ENCODE results near the gene PRPF40B.
A peak's percentile ranks its signal among the peaks of the same experiment; 100 is the strongest.

The PRPF40B gene

GRCh38 chr12:49654715-49655114, 31.4 kb downstream of the PRPF40B start:
- no peak for DNase-seq
- Histone ChIP-seq H3K27ac (ENCODE audit: insufficient read depth, low read length, poor library complexity, severe bottlenecking) (no peak overlapping the region), H3K36me3 (ENCODE audit: control insufficient read depth, insufficient read depth, low read length) (peaks cover 33% of the 10 kb centered on the region)

GRCh38 chr12:49655595-49656236, 32.4 kb downstream of the PRPF40B start:
- peaks cover 33% of the 10 kb centered on the region for H3K36me3 ChIP-seq (ENCODE audit: control insufficient read depth, insufficient read depth, low read length)
- H3K27me3 ChIP-seq (replicated peaks; ENCODE audit: control insufficient read depth, insufficient read depth, low read length, poor library complexity, severe bottlenecking): no peaks in the 10 kb centered on the region
- H3K27ac ChIP-seq (ENCODE audit: insufficient read depth, low read length, poor library complexity, severe bottlenecking): no peak overlapping the region
- no peak for DNase-seq
- no peaks in the 10 kb centered on the region for H3K9me3 ChIP-seq (ENCODE audit: control insufficient read depth, low read length)
- no peak overlapping the region for H3K4me3 ChIP-seq (ENCODE audit: insufficient read depth, low read depth, low read length, poor library complexity, severe bottlenecking)
- peaks cover 4% of the 10 kb centered on the region for H3K4me1 ChIP-seq (ENCODE audit: control insufficient read depth, insufficient read depth, low read length, poor library complexity, severe bottlenecking)

More at GRCh38 chr12:49654715-49655114, 31.4 kb downstream of the PRPF40B start:
- Histone ChIP-seq H3K9me3 (ENCODE audit: control insufficient read depth, low read length) (no peaks in the 10 kb centered on the region), H3K4me1 (ENCODE audit: control insufficient read depth, insufficient read depth, low read length, poor library complexity, severe bottlenecking) (no peaks in the 10 kb centered on the region), H3K27me3 (replicated peaks; ENCODE audit: control insufficient read depth, insufficient read depth, low read length, poor library complexity, severe bottlenecking) (no peaks in the 10 kb centered on the region), H3K4me3 (ENCODE audit: insufficient read depth, low read depth, low read length, poor library complexity, severe bottlenecking) (no peak overlapping the region)

DNA sequence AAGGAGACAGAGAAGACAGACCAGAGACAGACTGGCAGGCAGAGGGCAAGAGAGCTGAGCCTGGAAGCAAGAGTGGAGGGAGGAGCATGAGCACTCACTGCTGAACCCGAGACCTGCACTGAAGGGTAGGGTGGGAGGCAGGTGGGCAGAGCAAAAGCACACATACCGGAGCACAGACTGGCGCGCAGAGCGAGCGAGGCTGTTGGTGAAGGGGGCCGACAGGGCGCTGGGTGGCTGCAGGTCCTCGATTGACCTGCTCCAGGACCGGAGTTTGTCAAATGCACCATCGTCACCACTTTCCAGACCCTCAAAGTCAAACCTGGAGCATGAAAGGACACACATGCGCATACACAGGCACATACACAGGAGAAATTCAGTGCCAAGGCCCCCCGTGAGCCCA, 34.9 kb downstream of the PRPF40B start:
- Histone ChIP-seq H3K4me3 (ENCODE audit: insufficient read depth, low read depth, low read length, poor library complexity, severe bottlenecking) (no peak overlapping the region), H3K36me3 (ENCODE audit: control insufficient read depth, insufficient read depth, low read length) (peaks cover 15% of the 10 kb centered on the region), H3K27ac (ENCODE audit: insufficient read depth, low read length, poor library complexity, severe bottlenecking) (no peak overlapping the region), H3K9me3 (ENCODE audit: control insufficient read depth, low read length) (no peaks in the 10 kb centered on the region), H3K4me1 (ENCODE audit: control insufficient read depth, insufficient read depth, low read length, poor library complexity, severe bottlenecking) (peaks cover 29% of the 10 kb centered on the region), H3K27me3 (replicated peaks; ENCODE audit: control insufficient read depth, insufficient read depth, low read length, poor library complexity, severe bottlenecking) (no peaks in the 10 kb centered on the region)
- DNase-seq: no peak

- H3K4me1 ChIP-seq (ENCODE audit: control insufficient read depth, insufficient read depth, low read length, poor library complexity, severe bottlenecking): peaks cover 44% of the 10 kb centered on the region
- peaks cover 6% of the 10 kb centered on the region for H3K36me3 ChIP-seq (ENCODE audit: control insufficient read depth, insufficient read depth, low read length)
- H3K27ac ChIP-seq (ENCODE audit: insufficient read depth, low read length, poor library complexity, severe bottlenecking): no peak overlapping the region
Measured at GRCh38 chr12:49659753-49660152, 36.4 kb downstream of the PRPF40B start.

DNA sequence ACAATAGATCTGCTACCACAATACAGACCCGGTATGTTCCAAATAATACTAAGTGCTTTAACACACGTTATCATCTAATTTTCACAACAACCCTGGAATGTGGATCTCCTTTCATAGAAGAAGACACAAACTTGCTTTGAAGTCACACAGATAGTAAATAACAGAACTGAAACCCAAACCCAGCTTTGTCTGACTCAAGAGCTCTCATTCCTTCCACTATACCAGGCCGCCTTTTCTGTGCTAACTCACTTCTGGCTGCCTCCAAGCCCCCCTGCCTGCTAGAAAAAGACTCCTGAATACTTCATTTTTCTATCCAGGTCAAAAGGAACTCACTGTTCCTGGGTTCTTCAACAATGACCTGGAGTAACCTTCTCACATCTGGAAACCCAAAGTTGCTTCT, 37.8 kb downstream of the PRPF40B start:
- no peak overlapping the region for H3K27ac ChIP-seq (ENCODE audit: insufficient read depth, low read length, poor library complexity, severe bottlenecking)
- H3K9me3 ChIP-seq (ENCODE audit: control insufficient read depth, low read length): no peaks in the 10 kb centered on the region
- H3K4me1 ChIP-seq (ENCODE audit: control insufficient read depth, insufficient read depth, low read length, poor library complexity, severe bottlenecking): peaks cover 45% of the 10 kb centered on the region
- no peaks in the 10 kb centered on the region for H3K27me3 ChIP-seq (replicated peaks; ENCODE audit: control insufficient read depth, insufficient read depth, low read length, poor library complexity, severe bottlenecking)
- H3K36me3 ChIP-seq (ENCODE audit: control insufficient read depth, insufficient read depth, low read length): peaks cover 6% of the 10 kb centered on the region
- H3K4me3 ChIP-seq (ENCODE audit: insufficient read depth, low read depth, low read length, poor library complexity, severe bottlenecking): no peak overlapping the region
- no peak for DNase-seq

More at GRCh38 chr12:49659753-49660152, 36.4 kb downstream of the PRPF40B start:
- Histone ChIP-seq H3K4me3 (ENCODE audit: insufficient read depth, low read depth, low read length, poor library complexity, severe bottlenecking) (no peak overlapping the region), H3K27me3 (replicated peaks; ENCODE audit: control insufficient read depth, insufficient read depth, low read length, poor library complexity, severe bottlenecking) (no peaks in the 10 kb centered on the region), H3K9me3 (ENCODE audit: control insufficient read depth, low read length) (no peaks in the 10 kb centered on the region)
- no peak for DNase-seq

DNA sequence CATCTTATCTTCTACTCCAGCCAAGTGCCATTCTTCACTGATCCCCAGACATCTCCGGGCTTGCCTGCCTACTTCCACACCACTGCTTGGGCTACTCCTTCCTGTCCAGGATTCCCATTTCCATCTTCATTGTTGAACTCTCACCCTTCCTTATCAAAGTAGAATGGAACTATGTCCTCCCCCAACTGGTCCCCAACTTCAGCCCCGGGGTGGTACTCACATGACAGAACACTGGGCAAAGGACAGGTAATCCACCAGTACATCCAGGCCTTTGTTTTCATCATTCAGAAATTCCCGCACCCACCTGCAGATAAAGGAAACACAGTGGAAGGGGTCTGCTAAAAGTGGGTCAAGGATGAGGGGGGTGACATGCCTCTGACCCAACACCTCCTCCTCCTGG, 38.4 kb downstream of the PRPF40B start:
- Histone ChIP-seq H3K27ac (ENCODE audit: insufficient read depth, low read length, poor library complexity, severe bottlenecking) (peak overlapping the region; percentile 76), H3K27me3 (replicated peaks; ENCODE audit: control insufficient read depth, insufficient read depth, low read length, poor library complexity, severe bottlenecking) (no peaks in the 10 kb centered on the region), H3K4me1 (ENCODE audit: control insufficient read depth, insufficient read depth, low read length, poor library complexity, severe bottlenecking) (peaks cover 45% of the 10 kb centered on the region), H3K36me3 (ENCODE audit: control insufficient read depth, insufficient read depth, low read length) (peaks cover 6% of the 10 kb centered on the region), H3K4me3 (ENCODE audit: insufficient read depth, low read depth, low read length, poor library complexity, severe bottlenecking) (no peak overlapping the region), H3K9me3 (ENCODE audit: control insufficient read depth, low read length) (no peaks in the 10 kb centered on the region)
- DNase-seq: no peak

DNA sequence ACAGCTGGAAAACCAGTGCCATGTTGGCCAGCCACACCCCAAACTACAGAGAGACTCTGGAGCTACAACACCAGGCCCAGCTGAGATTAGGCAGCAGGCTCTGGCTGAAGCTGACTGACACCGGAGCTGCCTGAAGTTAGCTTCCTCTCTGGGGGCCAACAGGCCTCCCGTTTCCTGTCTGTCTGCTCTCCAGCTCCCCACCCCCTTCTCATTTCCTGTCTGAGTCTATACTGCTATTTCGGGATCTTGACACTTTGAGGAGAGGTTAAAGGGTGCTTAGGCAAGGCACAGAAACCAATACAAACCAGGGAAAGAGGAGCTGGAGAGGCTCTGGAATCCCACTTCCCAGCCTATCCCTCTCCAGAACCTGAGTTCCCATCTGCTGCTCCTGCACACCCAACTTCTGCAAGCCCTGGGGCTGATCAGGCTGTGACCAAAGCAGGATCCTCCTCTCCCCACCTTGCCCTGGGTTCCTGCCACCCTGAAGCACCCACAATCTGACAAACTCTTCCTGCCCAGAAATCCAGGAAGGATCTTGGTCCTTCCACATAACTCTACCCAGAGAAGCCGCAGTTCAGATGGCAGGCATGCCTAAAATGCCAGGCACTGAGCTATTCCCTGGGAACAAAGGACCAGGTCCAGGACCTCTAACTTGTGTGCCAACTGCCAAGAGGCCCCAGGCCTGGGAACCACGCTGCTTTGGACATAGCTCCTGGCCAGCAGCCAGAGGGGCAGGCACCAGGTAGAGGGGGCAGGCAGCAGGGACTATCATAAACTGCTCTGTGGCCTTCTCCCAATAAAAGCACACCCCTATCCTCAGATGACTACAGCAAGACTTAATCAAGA, 39.9 kb downstream of the PRPF40B start:
- Histone ChIP-seq H3K27me3 (replicated peaks; ENCODE audit: control insufficient read depth, insufficient read depth, low read length, poor library complexity, severe bottlenecking) (no peaks in the 10 kb centered on the region), H3K4me1 (ENCODE audit: control insufficient read depth, insufficient read depth, low read length, poor library complexity, severe bottlenecking) (peaks cover 45% of the 10 kb centered on the region), H3K27ac (ENCODE audit: insufficient read depth, low read length, poor library complexity, severe bottlenecking) (peak overlapping the region; percentile 76), H3K4me3 (ENCODE audit: insufficient read depth, low read depth, low read length, poor library complexity, severe bottlenecking) (peak overlapping the region; percentile 31), H3K36me3 (ENCODE audit: control insufficient read depth, insufficient read depth, low read length) (peaks cover 6% of the 10 kb centered on the region), H3K9me3 (ENCODE audit: control insufficient read depth, low read length) (no peaks in the 10 kb centered on the region)
- DNase-seq: peak; percentile 58 to 70 (median 64)

GRCh38 chr12:49664167-49664566, 40.8 kb downstream of the PRPF40B start:
- no peak for DNase-seq

GRCh38 chr12:49664591-49665239, 41.4 kb downstream of the PRPF40B start:
- peaks cover 4% of the 10 kb centered on the region for H3K36me3 ChIP-seq (ENCODE audit: control insufficient read depth, insufficient read depth, low read length)
- DNase-seq: no peak
- H3K4me1 ChIP-seq (ENCODE audit: control insufficient read depth, insufficient read depth, low read length, poor library complexity, severe bottlenecking): peaks cover 45% of the 10 kb centered on the region
- H3K27me3 ChIP-seq (replicated peaks; ENCODE audit: control insufficient read depth, insufficient read depth, low read length, poor library complexity, severe bottlenecking): no peaks in the 10 kb centered on the region
- peak overlapping the region; percentile 76 for H3K27ac ChIP-seq (ENCODE audit: insufficient read depth, low read length, poor library complexity, severe bottlenecking)
- H3K9me3 ChIP-seq (ENCODE audit: control insufficient read depth, low read length): no peaks in the 10 kb centered on the region
- no peak overlapping the region for H3K4me3 ChIP-seq (ENCODE audit: insufficient read depth, low read depth, low read length, poor library complexity, severe bottlenecking)

More at GRCh38 chr12:49664167-49664566, 40.8 kb downstream of the PRPF40B start:
- Histone ChIP-seq H3K4me3 (ENCODE audit: insufficient read depth, low read depth, low read length, poor library complexity, severe bottlenecking) (no peak overlapping the region), H3K27me3 (replicated peaks; ENCODE audit: control insufficient read depth, insufficient read depth, low read length, poor library complexity, severe bottlenecking) (no peaks in the 10 kb centered on the region), H3K36me3 (ENCODE audit: control insufficient read depth, insufficient read depth, low read length) (peaks cover 6% of the 10 kb centered on the region), H3K9me3 (ENCODE audit: control insufficient read depth, low read length) (no peaks in the 10 kb centered on the region), H3K4me1 (ENCODE audit: control insufficient read depth, insufficient read depth, low read length, poor library complexity, severe bottlenecking) (peaks cover 45% of the 10 kb centered on the region), H3K27ac (ENCODE audit: insufficient read depth, low read length, poor library complexity, severe bottlenecking) (peak overlapping the region; percentile 76)

- no peak overlapping the region for H3K27ac ChIP-seq (ENCODE audit: insufficient read depth, low read length, poor library complexity, severe bottlenecking)
- H3K36me3 ChIP-seq (ENCODE audit: control insufficient read depth, insufficient read depth, low read length): no peaks in the 10 kb centered on the region
- no peaks in the 10 kb centered on the region for H3K27me3 ChIP-seq (replicated peaks; ENCODE audit: control insufficient read depth, insufficient read depth, low read length, poor library complexity, severe bottlenecking)
- H3K9me3 ChIP-seq (ENCODE audit: control insufficient read depth, low read length): no peaks in the 10 kb centered on the region
- DNase-seq: no peak
- H3K4me3 ChIP-seq (ENCODE audit: insufficient read depth, low read depth, low read length, poor library complexity, severe bottlenecking): no peak overlapping the region
- peaks cover 52% of the 10 kb centered on the region for H3K4me1 ChIP-seq (ENCODE audit: control insufficient read depth, insufficient read depth, low read length, poor library complexity, severe bottlenecking)
Measured at GRCh38 chr12:49665384-49665783, 42.0 kb downstream of the PRPF40B start.

Measured in effector memory CD4-positive, alpha-beta T cell (primary cell).